ENCODE measurements around the gene LBHD2. TPM values are rescaled to one million over a fixed set of nuclear protein-coding genes. Genes with fewer than 3 reads are reported as not detected.
A peak's percentile ranks its signal among the peaks of the same experiment; 100 is the strongest.

LBHD2 gene
- total RNA-seq, 2 donors from 2014 or later, result not detected

- peak overlapping the region; percentile 19 to 60 (median 39) for H3K27ac ChIP-seq
- peak; percentile 59 to 84 (median 70) for DNase-seq
- H3K4me3 ChIP-seq, result no peak overlapping the region
- 58 to 64% methylated on average over 26 to 39 of the region's 39 CpGs for WGBS, 2 donors
- TF ChIP-seq CTCF (IDR thresholded peaks at IDR 0.05) (no peak), POLR2A (IDR thresholded peaks at IDR 0.05) (no peak)
- no peaks in the 10 kb centered on the region for H3K9me3 ChIP-seq
- intact Hi-C loops (cut with DNase I), result no loop called here
- peak; percentile 51 for ATAC-seq
- H3K27me3 ChIP-seq, result no peaks in the 10 kb centered on the region
- peaks cover 49% of the 10 kb centered on the region for H3K4me1 ChIP-seq
- peaks cover 0 to 3% of the 10 kb centered on the region in 2 donors for H3K36me3 ChIP-seq (replicated peaks in 1 of 2; ENCODE audit: insufficient read depth in 1 of 2, low read depth in 2 of 2)
Measured at GRCh38 chr14:103132381-103133209, 48.6 kb downstream of the LBHD2 start.

- peaks cover 41% of the 10 kb centered on the region for H3K4me1 ChIP-seq
- no peaks in the 10 kb centered on the region for H3K27me3 ChIP-seq
- intact Hi-C loops (cut with DNase I), result no loop called here
- H3K4me3 ChIP-seq, result no peak overlapping the region
- ATAC-seq (no peak), DNase-seq (peak in 1 of 4 donors; percentile 15)
- peaks cover 0 to 3% of the 10 kb centered on the region in 2 donors for H3K36me3 ChIP-seq (replicated peaks in 1 of 2; ENCODE audit: insufficient read depth in 1 of 2, low read depth in 2 of 2)
- WGBS, 2 donors, result 91 to 94% methylated on average over 24 to 25 of the region's 25 CpGs
- no peak overlapping the region for H3K27ac ChIP-seq
- TF ChIP-seq CTCF (IDR thresholded peaks at IDR 0.05) (no peak), POLR2A (IDR thresholded peaks at IDR 0.05) (no peak)
- no peaks in the 10 kb centered on the region for H3K9me3 ChIP-seq
Measured at GRCh38 chr14:103133210-103134140, 49.5 kb downstream of the LBHD2 start.

- WGBS, 2 donors, result 45 to 48% methylated on average over 2 of the region's 2 CpGs
- peaks cover 32% of the 10 kb centered on the region for H3K4me1 ChIP-seq
- no peak overlapping the region for H3K4me3 ChIP-seq
- ATAC-seq (no peak), DNase-seq (no peak)
- intact Hi-C loops (cut with DNase I), result no loop called here
- H3K36me3 ChIP-seq (replicated peaks in 1 of 2; ENCODE audit: insufficient read depth in 1 of 2, low read depth in 2 of 2), result peaks cover 0 to 3% of the 10 kb centered on the region in 2 donors
- H3K9me3 ChIP-seq, result no peaks in the 10 kb centered on the region
- no peak overlapping the region for H3K27ac ChIP-seq
- H3K27me3 ChIP-seq, result no peaks in the 10 kb centered on the region
- no peak for TF ChIP-seq CTCF (IDR thresholded peaks at IDR 0.05)
Measured at GRCh38 chr14:103134405-103134804, 50.4 kb downstream of the LBHD2 start.

- TF ChIP-seq POLR2A (IDR thresholded peaks at IDR 0.05) (no peak), CTCF (IDR thresholded peaks at IDR 0.05) (no peak)
- no peak overlapping the region for H3K4me3 ChIP-seq
- no peaks in the 10 kb centered on the region for H3K27me3 ChIP-seq
- H3K27ac ChIP-seq, result no peak overlapping the region
- ATAC-seq (no peak), DNase-seq (no peak)
- intact Hi-C loops (cut with DNase I), result no loop called here
- H3K9me3 ChIP-seq, result no peaks in the 10 kb centered on the region
- peaks cover 0 to 3% of the 10 kb centered on the region in 2 donors for H3K36me3 ChIP-seq (replicated peaks in 1 of 2; ENCODE audit: insufficient read depth in 1 of 2, low read depth in 2 of 2)
- 88 to 97% methylated on average over 12 to 14 of the region's 14 CpGs for WGBS, 2 donors
- peaks cover 29% of the 10 kb centered on the region for H3K4me1 ChIP-seq
Measured at GRCh38 chr14:103134919-103135318, 50.9 kb downstream of the LBHD2 start.
